IPS-18c (cell line): ENCODE results near the gene TBC1D26.
"Not testable (repeated sequence)": the region's sequence is repeated elsewhere in the genome, so short reads cannot be mapped to it uniquely, and the experiment has no call there.

Source experiments
- H3K4me3 ChIP-seq: 2 replicates; pipeline ENCODE4 v1.7.0; 2013; ENCODE audit warnings: low read depth, mild to moderate bottlenecking, low read length, moderate library complexity; ENCODE audit not compliant: insufficient read depth
- H3K9me3 ChIP-seq: one replicate; pipeline ENCODE4 v1.6.1; 2013; ENCODE audit warnings: mild to moderate bottlenecking, low read length, moderate library complexity; ENCODE audit not compliant: control insufficient read depth, insufficient read depth

TBC1D26 gene

GRCh38 chr17:15731900-15732299 is at the start of gene TBC1D26:
TSS of gene TBC1D26 (plus strand) at chr17:15732283. CDS start at chr17:15735349, 3,066 bp downstream.
- not testable (repeated sequence) for H3K9me3 ChIP-seq, H3K4me3 ChIP-seq

DNA sequence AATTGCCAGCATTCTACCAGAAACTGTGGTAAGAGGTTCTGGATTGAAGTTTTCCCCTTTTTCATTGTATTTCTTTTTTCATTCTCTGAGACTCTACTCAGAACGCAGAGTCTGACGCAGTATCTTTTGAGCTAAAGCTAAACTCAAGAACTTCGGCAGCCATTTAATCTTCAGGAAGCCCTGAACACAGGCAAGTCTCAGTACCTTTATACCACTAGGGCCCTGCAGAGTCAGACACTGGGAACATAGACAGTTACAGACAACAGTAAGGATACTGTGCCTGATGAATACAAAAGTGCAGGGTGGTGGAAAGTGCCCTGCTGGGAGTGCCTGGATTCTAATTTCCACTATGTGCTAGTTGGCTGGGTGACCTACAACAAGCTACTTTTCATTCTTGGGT is 48.9 kb upstream of the TBC1D26 start:
- not testable (repeated sequence) for H3K4me3 ChIP-seq

DNA sequence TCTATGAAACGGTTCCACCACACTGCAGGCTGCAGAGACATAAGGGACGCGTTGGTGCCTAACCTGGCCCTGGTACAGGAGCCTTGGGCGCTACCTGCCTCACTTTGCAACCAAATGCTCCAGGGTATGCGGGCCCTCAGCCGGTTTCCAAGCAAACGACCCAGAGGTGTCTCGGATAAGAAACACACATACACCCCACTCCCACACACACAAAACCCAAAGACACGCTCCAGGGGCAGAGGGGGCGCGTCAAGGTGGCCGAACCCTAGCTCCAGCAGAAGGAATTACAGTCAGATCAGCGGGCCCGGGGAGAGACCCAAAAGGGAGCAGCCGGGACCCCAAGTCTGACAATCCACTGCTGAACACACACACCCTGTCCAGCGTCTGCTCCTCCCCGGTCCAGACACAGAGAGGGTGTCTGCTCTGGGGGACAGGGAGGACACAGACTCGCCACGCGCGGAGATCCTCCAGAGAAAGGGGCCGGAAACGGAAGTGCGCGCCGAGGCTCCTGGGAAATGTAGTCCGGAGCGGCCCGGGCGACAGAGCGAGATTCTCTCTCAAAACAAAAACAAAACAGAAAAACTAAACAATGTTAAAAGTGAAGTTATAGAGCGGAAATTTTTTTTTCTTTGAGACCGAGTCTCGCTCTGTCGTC is 48.1 kb upstream of the TBC1D26 start, which contains the start of gene TRIM16:
TSS of gene TRIM16 (minus strand) at position 488 of the 655 bp plus-strand sequence. CDS start 32,702 bp downstream, outside the sequence.
- peak within 1 kb of the TSS; percentile 68 for H3K4me3 ChIP-seq

More for the DNA sequence above, 48.9 kb upstream of the TBC1D26 start:
- H3K9me3 ChIP-seq: not testable (repeated sequence)

GRCh38 chr17:15687494-15687893 is 44.6 kb upstream of the TBC1D26 start:
- not testable (repeated sequence) for H3K9me3 ChIP-seq

More for the DNA sequence above, 48.1 kb upstream of the TBC1D26 start, which contains the start of gene TRIM16:
- H3K9me3 ChIP-seq: not testable (repeated sequence)

GRCh38 chr17:15698967-15699366 is 33.1 kb upstream of the TBC1D26 start:
- peak overlapping the region; percentile 34; the same call in 1 of the 2 replicates for H3K4me3 ChIP-seq
- not testable (repeated sequence) for H3K9me3 ChIP-seq

More at GRCh38 chr17:15687494-15687893, 44.6 kb upstream of the TBC1D26 start:
- H3K4me3 ChIP-seq: not testable (repeated sequence)

GRCh38 chr17:15699413-15699924 is 32.6 kb upstream of the TBC1D26 start, which contains the start of gene ZNF286A:
TSS of gene ZNF286A (plus strand) at chr17:15699752. CDS start at chr17:15700330, 578 bp downstream.
- peak within 1 kb of the TSS; percentile 72 for H3K4me3 ChIP-seq
- not testable (repeated sequence) for H3K9me3 ChIP-seq

- not testable (repeated sequence) for H3K9me3 ChIP-seq
- H3K4me3 ChIP-seq: peak overlapping the region; percentile 72; the same call in 1 of the 2 replicates
Observed at GRCh38 chr17:15699937-15700336, 32.1 kb upstream of the TBC1D26 start.

- H3K4me3 ChIP-seq, H3K9me3 ChIP-seq: not testable (repeated sequence)
Observed at GRCh38 chr17:15704239-15704638, 27.8 kb upstream of the TBC1D26 start.

DNA sequence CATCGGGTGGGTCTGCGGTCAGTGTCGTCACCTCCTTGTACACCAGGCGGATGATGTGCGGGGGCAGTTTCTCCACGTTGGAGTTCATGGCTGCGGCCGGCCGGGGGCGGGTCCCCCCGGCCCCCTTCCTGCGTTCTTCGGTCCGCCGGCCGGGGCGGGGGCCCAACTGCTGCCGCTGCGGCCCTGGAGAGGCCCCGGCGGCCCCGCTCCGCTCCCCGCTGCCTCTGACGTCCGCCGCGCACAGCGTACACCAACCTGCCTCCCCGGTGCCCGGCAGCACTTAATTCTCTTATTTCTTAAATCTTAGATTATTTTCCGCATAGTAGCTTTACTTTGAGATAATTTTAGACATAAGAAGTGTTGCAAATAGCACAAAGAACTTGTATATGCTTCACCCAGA is 27.3 kb upstream of the TBC1D26 start:
- H3K9me3 ChIP-seq, H3K4me3 ChIP-seq: not testable (repeated sequence)

- not testable (repeated sequence) for H3K9me3 ChIP-seq, H3K4me3 ChIP-seq
Observed at GRCh38 chr17:15708879-15709278, 23.2 kb upstream of the TBC1D26 start.

DNA sequence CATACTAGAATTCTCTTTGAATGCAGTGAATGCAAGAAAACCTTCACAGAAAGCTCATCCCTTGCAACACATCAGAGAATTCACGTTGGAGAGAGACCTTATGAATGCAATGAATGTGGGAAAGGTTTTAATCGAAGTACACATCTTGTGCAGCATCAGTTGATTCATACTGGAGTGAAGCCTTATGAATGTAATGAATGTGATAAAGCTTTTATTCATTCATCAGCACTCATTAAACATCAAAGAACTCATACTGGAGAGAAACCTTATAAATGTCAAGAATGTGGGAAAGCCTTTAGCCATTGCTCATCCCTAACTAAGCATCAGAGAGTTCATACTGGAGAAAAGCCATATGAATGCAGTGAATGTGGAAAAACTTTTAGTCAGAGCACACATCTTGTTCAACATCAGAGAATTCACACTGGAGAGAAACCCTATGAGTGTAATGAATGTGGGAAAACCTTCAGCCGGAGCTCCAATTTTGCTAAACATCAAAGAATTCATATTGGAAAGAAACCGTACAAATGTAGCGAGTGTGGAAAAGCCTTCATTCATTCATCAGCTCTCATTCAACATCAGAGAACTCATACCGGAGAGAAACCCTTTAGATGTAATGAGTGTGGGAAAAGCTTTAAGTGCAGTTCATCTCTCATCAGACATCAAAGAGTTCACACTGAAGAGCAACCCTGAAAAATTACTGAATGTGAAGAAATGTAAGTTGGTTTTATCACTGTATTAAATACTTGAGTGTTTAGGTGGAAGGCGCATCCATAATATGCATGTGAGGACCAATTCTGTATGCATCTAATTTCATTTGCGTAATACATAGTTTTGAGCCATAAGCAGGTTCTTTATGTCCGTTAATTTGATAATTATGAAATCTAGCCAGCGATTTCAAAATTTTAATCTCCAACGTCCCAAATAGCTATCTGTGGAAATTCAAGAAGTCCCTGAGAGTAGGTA is 15.2 kb upstream of the TBC1D26 start:
- H3K4me3 ChIP-seq: not testable (repeated sequence)
- peaks cover 19% of the 10 kb centered on the region for H3K9me3 ChIP-seq

DNA sequence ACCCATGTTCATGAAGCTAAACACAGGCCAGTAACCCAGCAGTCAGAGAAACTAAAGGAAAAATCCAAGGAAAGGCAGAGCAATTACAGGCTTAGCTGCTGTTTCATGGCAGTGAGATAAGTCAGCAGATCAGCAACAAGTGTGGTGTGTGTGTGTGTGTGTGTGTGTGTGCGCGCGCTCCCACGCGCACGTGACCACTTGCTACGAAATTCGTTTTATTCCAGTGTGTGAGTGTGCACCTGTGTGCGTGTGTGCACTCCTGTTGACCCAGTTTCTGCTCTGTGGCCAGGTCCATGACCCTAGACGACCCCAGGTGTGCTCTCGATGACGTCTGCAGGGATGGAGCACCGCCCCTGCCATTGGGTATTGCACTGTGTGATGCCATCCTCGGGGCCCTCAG is 1.5 kb upstream of the TBC1D26 start:
- H3K4me3 ChIP-seq, H3K9me3 ChIP-seq: not testable (repeated sequence)

- H3K4me3 ChIP-seq, H3K9me3 ChIP-seq: not testable (repeated sequence)
Observed at GRCh38 chr17:15733174-15733789, 1.2 kb downstream of the TBC1D26 start.

- not testable (repeated sequence) for H3K9me3 ChIP-seq
Observed at GRCh38 chr17:15736578-15736977, 4.5 kb downstream of the TBC1D26 start.

GRCh38 chr17:15738066-15738465 is 6.0 kb downstream of the TBC1D26 start:
- no peak overlapping the region for H3K4me3 ChIP-seq
- no peaks in the 10 kb centered on the region for H3K9me3 ChIP-seq

More at GRCh38 chr17:15736578-15736977, 4.5 kb downstream of the TBC1D26 start:
- not testable (repeated sequence) for H3K4me3 ChIP-seq

DNA sequence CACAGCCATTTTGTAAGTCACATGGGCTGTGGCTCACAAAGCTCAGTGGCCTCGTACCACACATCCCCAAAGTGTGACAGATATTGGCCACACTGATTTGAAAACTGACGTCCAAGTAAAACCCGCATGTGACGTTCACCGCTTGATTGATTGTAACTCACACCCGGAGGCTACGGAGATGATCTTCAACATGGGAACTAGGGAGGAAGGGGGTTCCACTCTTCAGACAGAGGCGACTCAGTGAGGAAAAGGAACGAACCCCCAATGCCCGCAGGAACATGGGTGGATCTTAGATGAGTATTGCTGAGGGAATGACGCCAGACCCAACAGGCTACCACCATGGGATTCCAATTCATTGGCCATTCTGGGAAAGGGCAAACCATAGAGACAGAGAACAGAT is 7.2 kb downstream of the TBC1D26 start:
- H3K4me3 ChIP-seq, H3K9me3 ChIP-seq: not testable (repeated sequence)

DNA sequence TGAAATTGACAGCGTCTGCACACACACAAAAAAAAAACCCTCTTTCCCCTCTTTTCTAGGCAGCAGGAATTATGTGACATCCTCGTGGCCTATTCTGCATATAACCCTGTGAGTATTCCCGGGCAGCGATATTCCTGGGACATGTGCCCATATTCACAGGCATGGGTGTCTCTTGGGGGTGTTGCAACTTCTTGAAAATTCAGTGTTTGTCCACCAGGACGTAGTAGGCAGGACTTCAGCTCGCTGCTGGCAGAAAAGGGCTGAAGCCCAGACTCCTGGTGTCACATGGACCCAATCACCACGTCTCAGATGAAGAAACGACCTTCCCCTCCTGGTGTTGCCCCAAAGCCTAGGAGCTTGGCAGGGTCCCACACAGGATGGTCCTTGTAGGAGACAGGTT is 8.0 kb downstream of the TBC1D26 start:
- H3K9me3 ChIP-seq, H3K4me3 ChIP-seq: not testable (repeated sequence)
